BE2C (cell line): ENCODE results near the gene GLIS1.

Experiments used
- DNase-seq: peaks from one replicate; pipeline ENCODE4 v3.0.0-alpha.2; 2020
- H3K27me3 ChIP-seq: fragments of 250-450 bp; sonication (Bioruptor Pico); 2 replicates; pipeline ENCODE4 v1.5.1; 2020; ENCODE audit warnings: mild to moderate bottlenecking
- H3K36me3 ChIP-seq: fragments of 250-450 bp; sonication (Bioruptor Pico); 2 replicates; pipeline ENCODE4 v1.5.1; 2020; ENCODE audit warnings: mild to moderate bottlenecking
- H3K4me1 ChIP-seq: fragments of 250-450 bp; sonication (Bioruptor Pico); 2 replicates; pipeline ENCODE4 v1.5.1; 2020
- H3K4me3 ChIP-seq: 2 replicates; pipeline ENCODE4 v1.5.1; 2011; ENCODE audit warnings: low read depth, low read length
- H3K9me3 ChIP-seq: fragments of 250-450 bp; sonication (Bioruptor Pico); 2 replicates; pipeline ENCODE4 v1.5.1; 2020
- CTCF ChIP-seq: IDR thresholded peaks from 2 replicates; pipeline ENCODE4 v1.5.1; 2012; ENCODE audit warnings: mild to moderate bottlenecking, low read depth, low read length

Gene GLIS1

GRCh38 chr1:53504901-53505300 lies 234.1 kb downstream of the GLIS1 start:
- H3K4me1 ChIP-seq: no peaks in the 10 kb centered on the region
- no peak for DNase-seq
- H3K27me3 ChIP-seq: no peaks in the 10 kb centered on the region
- no peaks in the 10 kb centered on the region for H3K36me3 ChIP-seq
- no peak for TF ChIP-seq CTCF
- H3K9me3 ChIP-seq: no peaks in the 10 kb centered on the region
- no peak overlapping the region for H3K4me3 ChIP-seq

GRCh38 chr1:53503433-53504217 lies 235.3 kb downstream of the GLIS1 start:
- Histone ChIP-seq H3K9me3 (no peaks in the 10 kb centered on the region), H3K4me1 (no peaks in the 10 kb centered on the region), H3K27me3 (no peaks in the 10 kb centered on the region), H3K4me3 (no peak overlapping the region), H3K36me3 (no peaks in the 10 kb centered on the region)
- no peak for DNase-seq
- no peak for TF ChIP-seq CTCF

GRCh38 chr1:53502641-53503432 lies 236.1 kb downstream of the GLIS1 start:
- H3K4me1 ChIP-seq: no peaks in the 10 kb centered on the region
- TF ChIP-seq CTCF: no peak
- H3K36me3 ChIP-seq: no peaks in the 10 kb centered on the region
- no peaks in the 10 kb centered on the region for H3K9me3 ChIP-seq
- H3K27me3 ChIP-seq: no peaks in the 10 kb centered on the region
- no peak for DNase-seq
- H3K4me3 ChIP-seq: no peak overlapping the region

GRCh38 chr1:53501065-53502005 lies 237.6 kb downstream of the GLIS1 start:
- no peaks in the 10 kb centered on the region for H3K27me3 ChIP-seq
- no peak for DNase-seq
- TF ChIP-seq CTCF: no peak
- no peak overlapping the region for H3K4me3 ChIP-seq
- no peaks in the 10 kb centered on the region for H3K36me3 ChIP-seq
- H3K4me1 ChIP-seq: no peaks in the 10 kb centered on the region
- H3K9me3 ChIP-seq: no peaks in the 10 kb centered on the region

- DNase-seq: no peak
- H3K9me3 ChIP-seq: no peaks in the 10 kb centered on the region
- no peaks in the 10 kb centered on the region for H3K4me1 ChIP-seq
- TF ChIP-seq CTCF: no peak
- no peak overlapping the region for H3K4me3 ChIP-seq
- H3K27me3 ChIP-seq: no peaks in the 10 kb centered on the region
- H3K36me3 ChIP-seq: no peaks in the 10 kb centered on the region
These were observed 238.5 kb downstream of the GLIS1 start for GRCh38 chr1:53500204-53501064.
